Erythroblast (primary cell): ENCODE results near the gene ZFP36L1.

Source experiments
- GATA1 ChIP-seq: IDR thresholded peaks from 2 replicates; pipeline ENCODE4 v1.6.1; 2011; ENCODE audit warnings: low read depth, mild to moderate bottlenecking, control low read depth, low read length, moderate library complexity
- POLR2A ChIP-seq: IDR thresholded peaks from 2 replicates; pipeline ENCODE4 v1.6.1; 2011; ENCODE audit warnings: mild to moderate bottlenecking, low read length

GRCh38 chr14:68806526-68807147 is 13.8 kb upstream of the ZFP36L1 start:
- no peak for TF ChIP-seq POLR2A
- TF ChIP-seq GATA1: no peak
